A549 treated with RU486 at 1 μM for 4 hours (cell line): ENCODE measurements around the gene GALNT16. TPM values are rescaled to one million over a fixed set of nuclear protein-coding genes. Genes with fewer than 3 reads are reported as not detected.

Source experiments
- total RNA-seq: library from RNA; stranded (reverse); fragments of 200-300 nt; extraction: Qiagen RNA extraction; gene quantifications from 5 replicates; pipeline ENCODE4 v1.2.3, GENCODE V29; 2022; ENCODE audit warnings: low read depth

Gene GALNT16
- 2.2 to 4.3 TPM (median 3.8 TPM) in 5 replicates for total RNA-seq

GRCh38 chr14:69259527-69260189 lies at the start of gene GALNT16:
Gene GALNT16, plus strand, starts transcription at chr14:69260158. Its CDS starts 133 bp downstream, at chr14:69260291.

GRCh38 chr14:69398053-69398817 lies 138.3 kb downstream of the GALNT16 start, which contains the start of the genes ERH and SLC39A9:
Gene ERH, minus strand, starts transcription at chr14:69398299. Its CDS starts 66 bp downstream, at chr14:69398233.
Gene SLC39A9, plus strand, starts transcription at chr14:69398692. Its CDS starts 678 bp downstream, at chr14:69399370.

Other genes with a start within 250 kb of the GALNT16 start
- gene DCAF5, start 107.0 kb upstream of the GALNT16 start, total RNA-seq: 15.1 to 19.0 TPM (median 16.2 TPM) in 5 replicates
- gene EXD2, start 68.7 kb upstream of the GALNT16 start, total RNA-seq: 8.9 to 13.8 TPM (median 12.9 TPM) in 5 replicates
- 255 to 369 TPM (median 340 TPM) in 5 replicates for gene ERH, start 138.1 kb downstream of the GALNT16 start, total RNA-seq
- 32.2 to 43.5 TPM (median 41.8 TPM) in 5 replicates for gene SLC39A9, start 138.5 kb downstream of the GALNT16 start, total RNA-seq
- gene PLEKHD1, start 224.6 kb downstream of the GALNT16 start, total RNA-seq: 0.03 to 0.05 TPM (median 0.04 TPM) in 3 of 5 replicates, not detected in the others